Panc1 (cell line): ENCODE results near the gene KCNJ1. TPM values are rescaled to one million over a fixed set of nuclear protein-coding genes. Genes with fewer than 3 reads are reported as not detected.

ENCODE experiments used
- ATAC-seq: fragments of 200-7000 bp; cut with Tn5 transposase; 2 replicates; pipeline ENCODE4 v1.9.1; 2020; ENCODE audit warnings: mild to moderate bottlenecking, moderate library complexity
- BruUV-seq: library from RNA; stranded (reverse); fragments of 400-500 nt; replicated peaks from 2 replicates; lab custom pipeline; 2021; lab: Mats Ljungman, UMichigan
- CTCF ChIA-PET: fragments of 300-600 bp; sonication (Branson Sonifier 250); formaldehyde crosslinking; loops from one replicate; lab custom pipeline; 2022; ENCODE audit warnings: antibody characterized with exemption; lab: Charles Lee
- POLR2A ChIA-PET: fragments of 300-600 bp; sonication (Branson Sonifier 250); formaldehyde crosslinking; loops from one replicate; lab custom pipeline; 2022; ENCODE audit warnings: antibody characterized with exemption; lab: Charles Lee
- DNase-seq: peaks from one replicate; pipeline ENCODE4 v3.0.0-alpha.2; 2010; ENCODE audit warnings: low read depth, low spot score
- H3K27ac ChIP-seq: 2 replicates; pipeline ENCODE4 v1.5.1; 2011; ENCODE audit warnings: mild to moderate bottlenecking, low read length, inconsistent platforms
- H3K27me3 ChIP-seq: fragments of 200-500 bp; sonication (Bioruptor generic); 2 replicates; pipeline ENCODE4 v1.6.0; 2014; ENCODE audit warnings: low read length, inconsistent platforms; ENCODE audit not compliant: control insufficient read depth, insufficient read depth
- H3K36me3 ChIP-seq: fragments of 200-500 bp; sonication (Bioruptor generic); 2 replicates; pipeline ENCODE4 v1.5.1; 2014; ENCODE audit warnings: inconsistent platforms, mild to moderate bottlenecking, low read length, moderate library complexity; ENCODE audit not compliant: control insufficient read depth, insufficient read depth
- H3K4me1 ChIP-seq: 2 replicates; pipeline ENCODE4 v1.5.1; 2011; ENCODE audit warnings: inconsistent platforms, mild to moderate bottlenecking, low read length, moderate library complexity; ENCODE audit not compliant: control insufficient read depth, insufficient read depth
- H3K4me3 ChIP-seq, 2 experiments: 2 replicates each; pipeline ENCODE4 v1.5.1; 2011 to 2012; ENCODE audit warnings: low read depth in 2 of 2, low read length in 2 of 2, mild to moderate bottlenecking in 2 of 2, inconsistent platforms in 1 of 2, moderate library complexity in 1 of 2
- H3K9me3 ChIP-seq: fragments of 200-500 bp; sonication (Bioruptor generic); 2 replicates; pipeline ENCODE4 v1.5.1; 2014; ENCODE audit warnings: low read depth, mild to moderate bottlenecking, inconsistent platforms, low read length, moderate library complexity; ENCODE audit not compliant: control insufficient read depth, insufficient read depth
- CTCF ChIP-seq: fragments of 450-650 bp; IDR thresholded peaks from 2 replicates; pipeline ENCODE4 v1.5.1; 2017; ENCODE audit warnings: mild to moderate bottlenecking
- POLR2AphosphoS5 ChIP-seq: IDR thresholded peaks from 2 replicates; pipeline ENCODE4 v1.6.1; 2012; ENCODE audit warnings: mild to moderate bottlenecking, low read depth, low read length, moderate library complexity
- REST ChIP-seq, 2 experiments: IDR thresholded peaks; 2 replicates each; pipeline ENCODE4 v1.6.1; 2011 to 2012; ENCODE audit warnings: low read depth in 2 of 2, control low read depth in 1 of 2, low read length in 1 of 2, mild to moderate bottlenecking in 1 of 2, moderate library complexity in 1 of 2; ENCODE audit not compliant: insufficient read depth in 1 of 2
- SIN3A ChIP-seq: IDR thresholded peaks from 2 replicates; pipeline ENCODE4 v1.6.1; 2012; ENCODE audit warnings: low read depth, mild to moderate bottlenecking, low read length, moderate library complexity, borderline replicate concordance; ENCODE audit not compliant: insufficient read depth
- TCF7L2 ChIP-seq: IDR thresholded peaks from 2 replicates; pipeline ENCODE4 v1.6.1; 2011; ENCODE audit warnings: mild to moderate bottlenecking, low read depth, low read length, inconsistent platforms
- in situ Hi-C: cut with HindIII; loops from 2 replicates; pipeline ENCODE4 v1.10.0; 2016; ENCODE audit warnings: low sequenced_read_pairs, low pct_unique_long_range_greater_than_20kb
- intact Hi-C: fragments of 100-400 bp; cut with micrococcal nuclease; formaldehyde crosslinking; loops from one replicate; pipeline ENCODE4 v1.10.0; 2022; ENCODE audit not compliant: unreplicated experiment
- total RNA-seq: library from RNA; stranded (reverse); gene quantifications from one replicate; pipeline ENCODE4 v1.2.1, GENCODE V29; 2021; ENCODE audit not compliant: unreplicated experiment

The KCNJ1 gene
- total RNA-seq, 1 experiment from 2014 or later, result not detected

- CTCF ChIA-PET, result no interaction called here
- H3K9me3 ChIP-seq, result no peaks in the 10 kb centered on the region
- in situ Hi-C loops, result loop anchor here (25.0 kb wide), 1 partner anchor 679 kb away; no protein-coding TSS in a partner anchor
Measured at GRCh38 chr11:128841461-128842072, 25.5 kb downstream of the KCNJ1 start.

GRCh38 chr11:128840783-128841182 is 26.3 kb downstream of the KCNJ1 start:
- Histone ChIP-seq H3K4me3 (no peak overlapping the region), H3K36me3 (no peaks in the 10 kb centered on the region), H3K4me1 (no peaks in the 10 kb centered on the region), H3K27ac (no peak overlapping the region), H3K9me3 (no peaks in the 10 kb centered on the region), H3K27me3 (peaks cover 28% of the 10 kb centered on the region)
- TF ChIP-seq CTCF (no peak), SIN3A (no peak), POLR2AphosphoS5 (no peak), TCF7L2 (no peak), REST (IDR thresholded peaks at IDR 0.05; ENCODE audit: insufficient read depth in 1 of 2, low read depth in 2 of 2, low read length in 1 of 2) (no peak)
- CTCF ChIA-PET, result no interaction called here
- POLR2A ChIA-PET, result no interaction called here
- in situ Hi-C loops (loop anchor here (25.0 kb wide), 1 partner anchor 678 kb away; no protein-coding TSS in a partner anchor), intact Hi-C loops (no loop called here)
- ATAC-seq (no peak), DNase-seq (no peak)
- no TSS peak for BruUV-seq

More at GRCh38 chr11:128841461-128842072, 25.5 kb downstream of the KCNJ1 start:
- BruUV-seq, result no TSS peak
- intact Hi-C loops, result no loop called here
- H3K27ac ChIP-seq, result no peak overlapping the region
- POLR2A ChIA-PET, result no interaction called here
- DNase-seq (no peak), ATAC-seq (no peak)
- peaks cover 28% of the 10 kb centered on the region for H3K27me3 ChIP-seq
- H3K4me1 ChIP-seq, result no peaks in the 10 kb centered on the region
- no peaks in the 10 kb centered on the region for H3K36me3 ChIP-seq
- H3K4me3 ChIP-seq, result no peak overlapping the region
- TF ChIP-seq POLR2AphosphoS5 (no peak), TCF7L2 (no peak), REST (IDR thresholded peaks at IDR 0.05; ENCODE audit: insufficient read depth in 1 of 2, low read depth in 2 of 2, low read length in 1 of 2) (no peak), SIN3A (no peak), CTCF (no peak)
